ENCODE results near the gene BRCA2. TPM values are rescaled to one million over a fixed set of nuclear protein-coding genes. Genes with fewer than 3 reads are reported as not detected.

The BRCA2 gene
- total and polyA plus RNA-seq, 3 donors from 2014 or later, result 4.9 to 19.4 (median 13.6) TPM

DNA sequence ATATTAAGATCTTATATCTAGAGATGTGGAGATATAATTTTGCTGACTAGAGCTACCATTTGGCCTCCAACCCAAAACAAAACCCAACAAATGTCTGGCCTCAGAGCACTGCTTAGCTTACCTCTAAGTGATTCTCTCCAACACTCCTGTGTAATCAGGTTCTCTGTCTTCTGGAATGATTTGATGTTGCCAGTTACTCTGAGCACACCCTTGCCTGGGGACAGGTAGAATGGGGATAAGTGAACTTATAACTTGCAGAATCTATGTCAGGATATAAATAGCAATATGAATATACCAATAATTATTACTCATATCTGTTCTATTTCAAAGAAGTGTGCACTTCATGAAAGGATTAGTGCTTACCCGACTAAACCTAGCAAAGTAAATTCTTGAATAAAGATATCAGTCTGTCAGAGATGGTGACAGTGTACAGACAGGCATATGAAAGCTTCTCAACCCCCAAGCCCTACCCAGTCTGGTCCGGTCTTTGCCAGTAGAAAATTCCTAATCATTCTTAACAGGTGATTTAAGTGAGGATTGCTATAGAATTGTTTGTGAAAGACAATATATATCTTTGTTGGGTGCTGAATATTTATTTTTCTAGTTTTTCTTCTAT, 33.1 kb upstream of the BRCA2 start:
- H3K9me3 ChIP-seq, result no peaks in the 10 kb centered on the region
- WGBS, 2 donors, result 86 to 92% methylated on average over 2 of the region's 2 CpGs
- no peaks in the 10 kb centered on the region for H3K36me3 ChIP-seq (ENCODE audit: low read depth, missing control alignments)
- no peak overlapping the region for H3K4me3 ChIP-seq
- peaks cover 19% of the 10 kb centered on the region for H3K4me1 ChIP-seq
- intact Hi-C loops (cut with DNase I; ENCODE audit: low total_unique reads), result no loop called here
- no peak overlapping the region for H3K27ac ChIP-seq
- H3K27me3 ChIP-seq, result no peaks in the 10 kb centered on the region
- no peak for DNase-seq
- TF ChIP-seq POLR2A (IDR thresholded peaks at IDR 0.05), result no peak
- TF ChIP-seq, protein P1, sequence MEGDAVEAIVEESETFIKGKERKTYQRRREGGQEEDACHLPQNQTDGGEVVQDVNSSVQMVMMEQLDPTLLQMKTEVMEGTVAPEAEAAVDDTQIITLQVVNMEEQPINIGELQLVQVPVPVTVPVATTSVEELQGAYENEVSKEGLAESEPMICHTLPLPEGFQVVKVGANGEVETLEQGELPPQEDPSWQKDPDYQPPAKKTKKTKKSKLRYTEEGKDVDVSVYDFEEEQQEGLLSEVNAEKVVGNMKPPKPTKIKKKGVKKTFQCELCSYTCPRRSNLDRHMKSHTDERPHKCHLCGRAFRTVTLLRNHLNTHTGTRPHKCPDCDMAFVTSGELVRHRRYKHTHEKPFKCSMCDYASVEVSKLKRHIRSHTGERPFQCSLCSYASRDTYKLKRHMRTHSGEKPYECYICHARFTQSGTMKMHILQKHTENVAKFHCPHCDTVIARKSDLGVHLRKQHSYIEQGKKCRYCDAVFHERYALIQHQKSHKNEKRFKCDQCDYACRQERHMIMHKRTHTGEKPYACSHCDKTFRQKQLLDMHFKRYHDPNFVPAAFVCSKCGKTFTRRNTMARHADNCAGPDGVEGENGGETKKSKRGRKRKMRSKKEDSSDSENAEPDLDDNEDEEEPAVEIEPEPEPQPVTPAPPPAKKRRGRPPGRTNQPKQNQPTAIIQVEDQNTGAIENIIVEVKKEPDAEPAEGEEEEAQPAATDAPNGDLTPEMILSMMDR (IDR thresholded peaks at IDR 0.05), result no peak

DNA sequence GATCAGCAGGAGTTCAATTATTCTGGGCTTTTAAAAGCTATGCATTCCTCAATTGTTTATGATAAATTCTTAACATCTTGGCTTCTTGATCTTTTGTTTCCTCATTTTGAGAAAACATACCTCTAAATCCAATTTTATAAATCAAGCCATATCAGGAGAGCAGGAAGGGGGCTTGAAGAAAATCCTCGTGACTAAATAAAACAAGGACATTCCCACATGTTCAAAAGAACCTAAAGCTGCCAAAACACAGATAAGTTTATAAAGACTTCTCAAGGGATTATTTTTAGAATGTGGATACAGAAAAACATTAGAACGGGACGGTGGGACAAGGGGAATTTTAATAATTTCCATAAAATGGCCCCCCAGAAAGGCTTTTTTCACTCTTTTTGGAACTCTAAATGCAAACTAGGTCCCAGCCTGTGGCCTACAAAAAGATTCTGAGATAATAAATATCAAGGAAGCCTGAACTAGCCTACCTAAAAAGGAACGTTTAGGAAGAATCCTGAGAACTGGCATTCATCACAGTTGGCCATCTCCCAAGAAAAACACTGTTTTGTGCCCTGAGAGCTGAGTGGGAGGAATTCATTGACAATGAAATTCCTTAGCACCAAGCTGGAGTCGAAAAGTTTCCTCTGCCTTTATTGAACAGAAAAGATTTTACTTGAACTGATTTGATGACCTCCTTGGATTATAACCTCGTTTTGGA, 30.2 kb upstream of the BRCA2 start:
- TF ChIP-seq, protein P1 (IDR thresholded peaks at IDR 0.05), result no peak
- no peak for TF ChIP-seq POLR2A (IDR thresholded peaks at IDR 0.05)
- H3K27me3 ChIP-seq, result no peaks in the 10 kb centered on the region
- WGBS, 2 donors, result 21 to 29% methylated on average over 6 of the region's 6 CpGs
- H3K27ac ChIP-seq, result peak overlapping the region; percentile 63 to 78
- intact Hi-C loops (cut with DNase I; ENCODE audit: low total_unique reads), result no loop called here
- H3K4me3 ChIP-seq, result no peak overlapping the region
- no peaks in the 10 kb centered on the region for H3K9me3 ChIP-seq
- peak; percentile 65 for DNase-seq
- peaks cover 19% of the 10 kb centered on the region for H3K4me1 ChIP-seq
- no peaks in the 10 kb centered on the region for H3K36me3 ChIP-seq (ENCODE audit: low read depth, missing control alignments)

DNA sequence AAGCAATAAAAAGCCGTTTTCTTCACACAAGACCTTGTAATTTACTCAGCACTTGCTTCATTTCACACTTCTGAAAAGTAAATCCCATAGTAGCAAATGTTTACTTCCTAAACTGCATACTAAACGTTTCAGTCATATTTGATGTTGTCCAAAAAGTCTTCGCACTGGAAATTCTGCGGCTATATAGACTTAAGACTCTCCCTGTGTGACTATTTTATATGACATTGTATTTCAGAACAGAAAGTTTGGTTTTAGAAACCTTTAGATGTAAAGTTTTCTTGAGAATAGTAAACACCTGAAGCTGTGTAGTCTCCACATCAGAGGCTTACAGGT, 29.7 kb upstream of the BRCA2 start:
- intact Hi-C loops (cut with DNase I; ENCODE audit: low total_unique reads), result no loop called here
- Histone ChIP-seq H3K27me3 (no peaks in the 10 kb centered on the region), H3K9me3 (no peaks in the 10 kb centered on the region), H3K27ac (peak overlapping the region; percentile 63 to 78), H3K4me3 (no peak overlapping the region), H3K4me1 (peaks cover 19% of the 10 kb centered on the region), H3K36me3 (ENCODE audit: low read depth, missing control alignments) (no peaks in the 10 kb centered on the region)
- 37 to 48% methylated on average over 4 of the region's 4 CpGs for WGBS, 2 donors
- DNase-seq, result no peak
- TF ChIP-seq POLR2A (IDR thresholded peaks at IDR 0.05), result no peak
- TF ChIP-seq, protein P1 (IDR thresholded peaks at IDR 0.05), result no peak

DNA sequence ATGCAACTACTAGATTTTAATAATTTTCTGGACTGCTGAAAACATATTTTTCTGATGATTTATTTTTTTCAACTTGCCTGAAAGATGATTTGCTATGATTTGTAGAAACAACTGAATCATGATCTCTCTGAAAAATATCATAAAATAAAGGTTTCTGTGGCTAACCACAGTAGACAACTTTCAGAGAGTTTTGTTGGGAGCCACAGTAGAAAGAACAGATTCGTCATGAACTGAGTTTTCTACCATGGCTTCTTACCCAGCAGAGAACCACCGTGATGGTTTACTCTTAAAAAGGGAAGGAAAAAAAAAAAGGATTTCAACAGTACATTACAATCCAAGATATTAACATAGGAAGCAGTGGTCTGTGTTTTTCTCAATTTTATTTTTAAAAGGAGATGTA, 18.1 kb upstream of the BRCA2 start:
- 77 to 85% methylated on average over 2 of the region's 2 CpGs for WGBS, 2 donors
- intact Hi-C loops (cut with DNase I; ENCODE audit: low total_unique reads), result no loop called here
- no peak for TF ChIP-seq POLR2A (IDR thresholded peaks at IDR 0.05)
- TF ChIP-seq, protein P1 (IDR thresholded peaks at IDR 0.05), result no peak
- no peak overlapping the region for H3K27ac ChIP-seq
- no peak overlapping the region for H3K4me3 ChIP-seq
- no peaks in the 10 kb centered on the region for H3K36me3 ChIP-seq (ENCODE audit: low read depth, missing control alignments)
- no peaks in the 10 kb centered on the region for H3K27me3 ChIP-seq
- no peak for DNase-seq
- H3K9me3 ChIP-seq, result no peaks in the 10 kb centered on the region
- H3K4me1 ChIP-seq, result peaks cover 3% of the 10 kb centered on the region

DNA sequence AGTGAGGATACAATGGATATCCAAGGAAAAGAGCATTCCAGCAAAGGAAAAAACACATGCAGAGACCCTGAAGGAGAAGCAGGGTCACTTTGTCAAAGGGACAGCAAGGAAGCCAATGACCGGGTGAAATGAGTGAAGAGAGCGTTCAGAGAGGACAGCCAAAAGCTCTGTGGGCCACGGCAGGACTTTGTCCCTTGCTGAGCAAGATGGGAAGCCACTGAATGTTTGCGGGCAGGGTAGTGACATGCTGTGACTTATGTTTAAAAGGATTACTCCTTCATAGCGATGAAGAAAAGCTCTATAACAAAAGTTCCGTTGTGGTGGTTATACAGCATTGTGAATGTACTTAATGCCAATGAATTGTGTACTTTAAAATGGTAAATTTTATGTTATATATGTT, 16.6 kb upstream of the BRCA2 start:
- Histone ChIP-seq H3K4me3 (no peak overlapping the region), H3K4me1 (peaks cover 3% of the 10 kb centered on the region), H3K36me3 (ENCODE audit: low read depth, missing control alignments) (no peaks in the 10 kb centered on the region), H3K27me3 (no peaks in the 10 kb centered on the region), H3K9me3 (no peaks in the 10 kb centered on the region), H3K27ac (no peak overlapping the region)
- DNase-seq, result no peak
- intact Hi-C loops (cut with DNase I; ENCODE audit: low total_unique reads), result no loop called here
- TF ChIP-seq, protein P1 (IDR thresholded peaks at IDR 0.05), result no peak
- TF ChIP-seq POLR2A (IDR thresholded peaks at IDR 0.05), result no peak
- WGBS, 2 donors, result 91 to 94% methylated on average over 6 of the region's 6 CpGs

Measured in testis (tissue), 3 donors.